HG03159 (cell line): ENCODE results near the gene MAN2C1.
"Not testable (repeated sequence)": the region's sequence is repeated elsewhere in the genome, so short reads cannot be mapped to it uniquely, and the experiment has no call there.

Experiments used
- ATAC-seq: cut with Tn5 transposase; IDR thresholded peaks from one replicate; pipeline ENCODE4 v1.9.1; 2021; ENCODE audit warnings: mild to moderate bottlenecking, moderate library complexity; ENCODE audit not compliant: unreplicated experiment

MAN2C1 gene

GRCh38 chr15:75347222-75348033 is 21.0 kb downstream of the MAN2C1 start:
- peak; percentile 60 for ATAC-seq

GRCh38 chr15:75346796-75347221 is 21.6 kb downstream of the MAN2C1 start, which contains the start of gene NEIL1:
Gene NEIL1, plus strand, starts transcription at chr15:75347039. Its CDS starts 1,867 bp downstream, at chr15:75348906.
- ATAC-seq: no peak

GRCh38 chr15:75343953-75344352 is 24.5 kb downstream of the MAN2C1 start:
- not testable (repeated sequence) for ATAC-seq

- ATAC-seq: no peak
Observed at GRCh38 chr15:75342221-75342620, 26.2 kb downstream of the MAN2C1 start.

GRCh38 chr15:75339531-75340240 is 28.7 kb downstream of the MAN2C1 start:
- no peak for ATAC-seq

- ATAC-seq: no peak
Observed at GRCh38 chr15:75338661-75339240, 29.7 kb downstream of the MAN2C1 start.

- peak; percentile 69 for ATAC-seq
Observed at GRCh38 chr15:75335705-75336355, 32.6 kb downstream of the MAN2C1 start, which contains the start of gene COMMD4. Gene COMMD4, plus strand, starts transcription at chr15:75336063. Its CDS starts 27 bp downstream, at chr15:75336090.

GRCh38 chr15:75335313-75335704 is 33.1 kb downstream of the MAN2C1 start:
- ATAC-seq: no peak

- ATAC-seq: not testable (repeated sequence)
Observed at GRCh38 chr15:75333654-75334419, 34.6 kb downstream of the MAN2C1 start.

GRCh38 chr15:75332093-75332492 is 36.3 kb downstream of the MAN2C1 start:
- ATAC-seq: not testable (repeated sequence)

GRCh38 chr15:75329571-75329970 is 38.8 kb downstream of the MAN2C1 start:
- ATAC-seq: no peak

- ATAC-seq: no peak
Observed at GRCh38 chr15:75328493-75329314, 39.7 kb downstream of the MAN2C1 start.

- ATAC-seq: no peak
Observed at GRCh38 chr15:75327491-75327890, 40.9 kb downstream of the MAN2C1 start.

GRCh38 chr15:75327005-75327404 is 41.4 kb downstream of the MAN2C1 start:
- no peak for ATAC-seq

GRCh38 chr15:75325922-75326321 is 42.5 kb downstream of the MAN2C1 start:
- no peak for ATAC-seq

GRCh38 chr15:75321711-75322110 is 46.7 kb downstream of the MAN2C1 start:
- ATAC-seq: no peak

GRCh38 chr15:75319231-75319897 is 49.0 kb downstream of the MAN2C1 start:
- not testable (repeated sequence) for ATAC-seq

GRCh38 chr15:75314552-75315290 is 53.7 kb downstream of the MAN2C1 start:
- ATAC-seq: no peak
